Neural crest cell (in vitro differentiated cells): ENCODE measurements around the gene AAGAB. TPM values are rescaled to one million over a fixed set of nuclear protein-coding genes. Genes with fewer than 3 reads are reported as not detected.

Source experiments
- DNase-seq: peaks from one replicate; pipeline ENCODE4 v3.0.0; 2021; ENCODE audit warnings: low read depth, mixed read lengths, low spot score
- H3K27ac Mint-ChIP-seq: one replicate; pipeline ENCODE4 v1.8.0; 2021; ENCODE audit warnings: mild to moderate bottlenecking, mixed read lengths; ENCODE audit not compliant: unreplicated experiment
- H3K27me3 Mint-ChIP-seq: 2 replicates; pipeline ENCODE4 v1.8.0; 2021; ENCODE audit warnings: low read depth, mild to moderate bottlenecking, mixed read lengths
- H3K36me3 Mint-ChIP-seq: 2 replicates; pipeline ENCODE4 v1.8.0; 2021; ENCODE audit warnings: low read depth, mild to moderate bottlenecking, mixed read lengths
- H3K4me1 Mint-ChIP-seq: 2 replicates; pipeline ENCODE4 v1.8.0; 2021; ENCODE audit warnings: mixed read lengths
- H3K4me3 Mint-ChIP-seq: one replicate; pipeline ENCODE4 v1.8.0; 2021; ENCODE audit warnings: mild to moderate bottlenecking, mixed read lengths
- H3K9me3 Mint-ChIP-seq: 2 replicates; pipeline ENCODE4 v1.8.0; 2021; ENCODE audit warnings: mixed read lengths
- CTCF ChIP-seq: fragments of 200-600 bp; sonication (generic); conservative IDR thresholded peaks from 2 replicates; pipeline ENCODE4 v1.5.0; 2021; ENCODE audit warnings: antibody characterized with exemption, mild to moderate bottlenecking
- total RNA-seq: library from RNA; stranded (reverse); gene quantifications from 2 replicates; pipeline ENCODE4 v1.2.1, GENCODE V29; 2021

The AAGAB gene
- total RNA-seq, 1 donor from 2014 or later: 54.9 TPM

DNA sequence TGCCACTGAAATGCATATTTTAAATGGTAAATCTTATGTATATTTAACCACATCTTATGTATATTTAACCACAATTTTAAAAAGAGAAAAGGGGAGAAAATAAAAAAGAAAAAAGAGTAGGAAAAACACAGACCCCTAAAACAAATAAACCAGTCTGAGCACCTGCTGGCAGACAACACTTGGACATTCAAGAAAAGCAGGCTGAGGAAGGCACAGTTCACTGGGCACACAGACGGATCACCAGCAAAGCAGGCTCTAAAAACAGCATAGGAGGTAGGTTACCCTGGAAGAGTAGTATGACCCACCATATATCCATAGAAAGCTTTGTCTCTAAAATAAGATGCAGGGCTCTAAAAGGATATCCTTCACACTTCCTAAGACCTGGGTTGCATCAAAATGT lies 27.0 kb downstream of the AAGAB start:
- Mint-ChIP-seq H3K27me3 (no peaks in the 10 kb centered on the region), H3K9me3 (no peaks in the 10 kb centered on the region), H3K36me3 (peaks cover 12% of the 10 kb centered on the region), H3K4me1 (no peaks in the 10 kb centered on the region), H3K27ac (no peak overlapping the region), H3K4me3 (no peak overlapping the region)
- TF ChIP-seq CTCF: no peak
- no peak for DNase-seq

DNA sequence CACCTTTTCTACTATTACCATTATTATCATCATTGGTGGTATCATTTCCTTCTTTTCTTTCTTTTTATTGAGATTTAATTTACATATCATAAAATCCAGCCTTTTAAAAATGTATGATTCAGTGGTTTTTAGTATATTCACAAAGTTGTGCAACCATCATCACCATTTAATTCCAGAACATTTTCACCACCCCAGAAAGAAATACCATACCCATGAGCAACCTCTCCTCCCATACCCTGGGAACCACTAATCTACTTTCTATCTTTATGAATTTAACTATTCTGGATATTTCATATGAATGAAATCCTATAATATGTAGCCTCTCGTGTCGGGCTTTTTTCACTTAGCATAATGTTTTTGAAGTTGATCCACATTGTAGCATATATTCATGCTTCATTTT lies 29.1 kb downstream of the AAGAB start:
- Mint-ChIP-seq H3K27me3 (no peaks in the 10 kb centered on the region), H3K9me3 (no peaks in the 10 kb centered on the region), H3K27ac (no peak overlapping the region), H3K36me3 (peaks cover 5% of the 10 kb centered on the region), H3K4me1 (no peaks in the 10 kb centered on the region), H3K4me3 (no peak overlapping the region)
- TF ChIP-seq CTCF: no peak
- no peak for DNase-seq

DNA sequence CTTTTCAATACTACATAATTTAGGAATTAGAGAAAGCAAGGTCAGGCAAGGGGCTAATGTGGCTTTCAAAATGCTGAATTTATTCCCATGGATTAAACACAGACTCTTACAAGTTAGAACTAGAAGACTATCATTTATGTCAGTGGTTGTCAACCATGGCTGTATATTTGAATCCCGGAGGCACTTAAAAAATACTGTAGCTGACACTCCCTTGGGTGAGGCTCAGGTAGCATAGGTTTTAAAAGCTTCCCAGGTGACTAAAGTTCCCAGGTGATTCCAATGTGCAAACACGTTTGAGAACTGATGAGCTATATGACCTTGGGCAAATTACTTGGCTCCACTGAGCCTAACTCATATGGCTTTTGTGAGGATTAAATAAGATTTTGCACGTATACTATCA lies 29.6 kb downstream of the AAGAB start:
- Mint-ChIP-seq H3K27ac (no peak overlapping the region), H3K9me3 (no peaks in the 10 kb centered on the region), H3K36me3 (peaks cover 5% of the 10 kb centered on the region), H3K4me3 (no peak overlapping the region), H3K27me3 (no peaks in the 10 kb centered on the region), H3K4me1 (no peaks in the 10 kb centered on the region)
- no peak for TF ChIP-seq CTCF
- no peak for DNase-seq

GRCh38 chr15:67219288-67219687 lies 35.2 kb downstream of the AAGAB start:
- Mint-ChIP-seq H3K4me1 (no peaks in the 10 kb centered on the region), H3K36me3 (peaks cover 8% of the 10 kb centered on the region), H3K27ac (no peak overlapping the region), H3K9me3 (no peaks in the 10 kb centered on the region), H3K4me3 (no peak overlapping the region), H3K27me3 (no peaks in the 10 kb centered on the region)
- no peak for DNase-seq
- TF ChIP-seq CTCF: no peak

- Mint-ChIP-seq H3K4me3 (no peak overlapping the region), H3K27ac (no peak overlapping the region), H3K36me3 (peaks cover 8% of the 10 kb centered on the region), H3K27me3 (no peaks in the 10 kb centered on the region), H3K4me1 (no peaks in the 10 kb centered on the region), H3K9me3 (no peaks in the 10 kb centered on the region)
- no peak for TF ChIP-seq CTCF
- DNase-seq: no peak
Observed at GRCh38 chr15:67218428-67218827, 36.0 kb downstream of the AAGAB start.

GRCh38 chr15:67216859-67217258 lies 37.6 kb downstream of the AAGAB start:
- TF ChIP-seq CTCF: no peak
- no peaks in the 10 kb centered on the region for H3K4me1 Mint-ChIP-seq
- no peak for DNase-seq
- no peak overlapping the region for H3K4me3 Mint-ChIP-seq
- H3K27ac Mint-ChIP-seq: no peak overlapping the region
- no peaks in the 10 kb centered on the region for H3K9me3 Mint-ChIP-seq
- H3K27me3 Mint-ChIP-seq: no peaks in the 10 kb centered on the region
- H3K36me3 Mint-ChIP-seq: peaks cover 8% of the 10 kb centered on the region
